K562 (cell line): ENCODE results near the gene CABLES1. TPM values are rescaled to one million over a fixed set of nuclear protein-coding genes. Genes with fewer than 3 reads are reported as not detected.

ENCODE experiments used
- ATAC-seq: fragments of 200-7000 bp; cut with Tn5 transposase; 3 replicates; pipeline ENCODE4 v1.9.1; 2020; ENCODE audit warnings: moderate library complexity
- BruUV-seq: library from RNA; stranded (reverse); fragments of 400-500 nt; replicated peaks from 2 replicates; lab custom pipeline; 2021; lab: Mats Ljungman, UMichigan
- CTCF ChIA-PET: fragments of 300-600 bp; formaldehyde crosslinking; extraction: SDS; loops from one replicate; lab custom pipeline; 2021; ENCODE audit warnings: low intra/inter-chr PET ratio; lab: Yijun Ruan, JAX
- POLR2A ChIA-PET: fragments of 300-600, 350-650 bp; sonication (Branson Sonifier 250); formaldehyde crosslinking; extraction: SDS; loops from one replicate; lab custom pipeline; 2021; ENCODE audit warnings: antibody characterized with exemption, inconsistent platforms; lab: Yijun Ruan, JAX
- DNase-seq, 4 experiments: peaks; one replicate each; pipeline versions ENCODE4 v3.0.0 to v3.0.0-alpha.2; 2011 to 2018; ENCODE audit warnings: low spot score in 3 of 4, mixed read lengths in 3 of 4; ENCODE audit errors: extremely low read depth in 1 of 4
- FAIRE-seq: peaks from 2 replicates; lab custom pipeline; 2011; peaks lifted over from hg19 to GRCh38; lab: Jason Lieb, UNC
- H2AFZ ChIP-seq: 2 replicates; pipeline ENCODE4 v1.6.0; 2011; ENCODE audit warnings: low read depth, low read length, control low read depth, inconsistent platforms
- H3K27ac ChIP-seq: fragments of 200-600 bp; 3 replicates; pipeline ENCODE4 v1.8.0; 2011; ENCODE audit warnings: low read depth, mild to moderate bottlenecking, control low read depth, inconsistent platforms, low read length, moderate library complexity, mixed read lengths; ENCODE audit errors: extremely low read depth
- H3K27me3 ChIP-seq, 2 experiments: fragments of 300-600 bp in 1 of 2; 2 replicates in 1 of 2; 3 replicates in 1 of 2; pipeline versions ENCODE4 v1.6.0 to v1.8.0; 2011; ENCODE audit warnings: inconsistent platforms in 2 of 2, low read length in 2 of 2, mild to moderate bottlenecking in 1 of 2, mixed read lengths in 1 of 2, moderate library complexity in 1 of 2; ENCODE audit not compliant: control insufficient read depth in 2 of 2, insufficient read depth in 2 of 2
- H3K36me3 ChIP-seq: fragments of 300-600 bp; 3 replicates; pipeline ENCODE4 v1.8.0; 2011; ENCODE audit warnings: mild to moderate bottlenecking, low read length, inconsistent platforms; ENCODE audit not compliant: control insufficient read depth, insufficient read depth
- H3K4me1 ChIP-seq, 2 experiments: fragments of 200-600 bp in 1 of 2; replicated peaks in 1 of 2; 2 replicates in 1 of 2; 3 replicates in 1 of 2; pipeline versions ENCODE4 v1.5.1 to v1.8.0; 2011; ENCODE audit warnings: inconsistent platforms in 2 of 2, low read length in 2 of 2, mild to moderate bottlenecking in 1 of 2, mixed read lengths in 1 of 2, moderate library complexity in 1 of 2; ENCODE audit not compliant: control insufficient read depth in 2 of 2, insufficient read depth in 2 of 2
- H3K4me2 ChIP-seq: 2 replicates; pipeline ENCODE4 v1.6.1; 2011; ENCODE audit warnings: low read length, control low read depth, inconsistent platforms, mixed read lengths; ENCODE audit not compliant: insufficient read depth
- H3K4me3 ChIP-seq: fragments of 200-600 bp; sonication (generic), shearing (Covaris generic); 2 replicates; pipeline ENCODE4 v1.5.1; 2016; ENCODE audit warnings: control low read depth, inconsistent platforms
- H3K79me2 ChIP-seq: fragments of 200-600 bp; 3 replicates; pipeline ENCODE4 v1.8.0; 2011; ENCODE audit warnings: low read length, inconsistent platforms; ENCODE audit not compliant: control insufficient read depth, insufficient read depth
- H3K9ac ChIP-seq, 2 experiments: 2 replicates each; pipeline versions ENCODE4 v1.6.0 to v1.6.1; 2011; ENCODE audit warnings: low read depth in 2 of 2, low read length in 2 of 2, control low read depth in 1 of 2, inconsistent platforms in 1 of 2, mild to moderate bottlenecking in 1 of 2, mixed read lengths in 1 of 2; ENCODE audit not compliant: insufficient read depth in 1 of 2
- H3K9me1 ChIP-seq: one replicate; pipeline ENCODE4 v1.6.0; 2011; ENCODE audit warnings: inconsistent platforms, mild to moderate bottlenecking, low read length, moderate library complexity; ENCODE audit not compliant: control insufficient read depth, insufficient read depth
- H3K9me3 ChIP-seq: replicated peaks from 2 replicates; pipeline ENCODE4 v1.5.1; 2011; ENCODE audit warnings: low read depth, low read length, inconsistent platforms; ENCODE audit not compliant: control insufficient read depth, insufficient read depth
- H4K20me1 ChIP-seq: replicated peaks from 2 replicates; pipeline ENCODE4 v1.6.1; 2011; ENCODE audit warnings: low read length, inconsistent platforms, mixed read lengths; ENCODE audit not compliant: control insufficient read depth, insufficient read depth
- CBFA2T3 ChIP-seq: fragments of 450-650 bp; IDR thresholded peaks from 2 replicates; pipeline ENCODE4 v1.6.1; 2017
- DIDO1 ChIP-seq: fragments of 450-650 bp; IDR thresholded peaks from 2 replicates; pipeline ENCODE4 v1.6.1; 2016; ENCODE audit warnings: low read depth, missing biosample characterization, missing genetic modification characterization
- EGR1 ChIP-seq: fragments of 450-650 bp; conservative IDR thresholded peaks from 2 replicates; pipeline ENCODE4 v1.6.1; 2017; ENCODE audit warnings: mild to moderate bottlenecking
- LCOR ChIP-seq: sonication (generic); formaldehyde crosslinking; IDR thresholded peaks from 2 replicates; pipeline ENCODE4 v1.8.0; 2022; ENCODE audit warnings: mild to moderate bottlenecking, missing genetic modification reagents
- SREBF2 ChIP-seq: sonication (generic); formaldehyde crosslinking; IDR thresholded peaks from 2 replicates; pipeline ENCODE4 v1.4.0; 2020; ENCODE audit warnings: mild to moderate bottlenecking, missing genetic modification reagents
- XRCC3 ChIP-seq: fragments of 450-650 bp; IDR thresholded peaks from 2 replicates; pipeline ENCODE4 v1.6.1; 2017; ENCODE audit warnings: mild to moderate bottlenecking, moderate library complexity
- XRCC4 ChIP-seq: IDR thresholded peaks from one replicate; pipeline ENCODE4 v1.6.1; 2011; ENCODE audit not compliant: insufficient read depth, insufficient read length; ENCODE audit errors: extremely low read depth
- WGBS: fragments of 100-300 bp; shearing (Covaris generic); methylation state at CpG from one replicate; pipeline ENCODE4 v1.1.6; 2016; ENCODE audit warnings: low coverage, mixed read lengths; ENCODE audit not compliant: insufficient coverage; ENCODE audit errors: missing lambda C conversion rate; 5-methylcytosine and 5-hydroxymethylcytosine counted together
- in situ Hi-C: fragments of 300-500 bp; cut with MboI; formaldehyde crosslinking; loops from 4 replicates; pipeline ENCODE4 v1.15.0; 2018; ENCODE audit warnings: inconsistent platforms, mixed read lengths
- intact Hi-C: fragments of 100-400 bp; cut with micrococcal nuclease; formaldehyde crosslinking; loops from 2 replicates; pipeline ENCODE4 v1.14.2; 2022
- polyA plus RNA-seq, 8 experiments: library from polyadenylated mRNA; depleted of rRNA in 4 of 8; stranded (reverse) in 5 of 8; unstranded in 3 of 8; fragments of >200 nt; fragmentation: Nextera tagmentation in 2 of 8; fragmentation: Illumina TruSeq in 1 of 8; extraction: Ambion mirVana in 2 of 8; extraction: Trizol in 1 of 8; gene quantifications; 2 replicates each; pipeline versions ENCODE4 v1.2.1 to v1.2.3, GENCODE V29; 2011 to 2014; ENCODE audit warnings: inconsistent platforms in 1 of 8, missing spikeins in 1 of 8
- total RNA-seq, 7 experiments: library from RNA; depleted of rRNA in 6 of 7; stranded (reverse); fragments of >200 nt in 6 of 7; fragmentation: Illumina TruSeq in 2 of 7; extraction: Trizol in 2 of 7; gene quantifications; 2 replicates each; pipeline versions ENCODE4 v1.2.1 to v1.2.3, GENCODE V29; 2011 to 2021; ENCODE audit warnings: low replicate concordance in 1 of 7
- TF ChIP-seq, protein P1 (sequence below): sonication (generic); IDR thresholded peaks from 2 replicates; pipeline ENCODE4 v1.6.1; 2016
- TF ChIP-seq, protein P2 (sequence below), 2 experiments: fragments of 450-650 bp in 1 of 2; IDR thresholded peaks; 2 replicates each; pipeline ENCODE4 v1.6.1; 2011 to 2017; ENCODE audit warnings: low read depth in 2 of 2, antibody characterized with exemption in 1 of 2, borderline replicate concordance in 1 of 2, low read length in 1 of 2, mild to moderate bottlenecking in 1 of 2, mixed read lengths in 1 of 2; ENCODE audit not compliant: control insufficient read depth in 1 of 2

CABLES1 gene
- total and polyA plus RNA-seq, 9 of the 15 experiments (the other 6 are each of a cell fraction or from before 2014, with no cell fraction given), result 0.04 to 0.10 (median 0.06) TPM; not detected in 3

- Histone ChIP-seq H3K27ac (no peak overlapping the region), H3K27me3 (peaks cover 48 to 50% of the 10 kb centered on the region in 2 experiments), H3K9ac (no peak overlapping the region), H2AFZ (no peak overlapping the region), H4K20me1 (no peaks in the 10 kb centered on the region), H3K9me3 (no peaks in the 10 kb centered on the region), H3K4me2 (no peak overlapping the region), H3K4me3 (no peak overlapping the region), H3K4me1 (no peaks in the 10 kb centered on the region; a peak in 1 of 5 replicates), H3K9me1 (peaks cover 3% of the 10 kb centered on the region), H3K79me2 (no peaks in the 10 kb centered on the region), H3K36me3 (no peaks in the 10 kb centered on the region)
- no peak for FAIRE-seq
- ATAC-seq, result no peak
- BruUV-seq, result no TSS peak
- no peak for DNase-seq
- in situ Hi-C loops (no loop called here), intact Hi-C loops (no loop called here)
- TF ChIP-seq LCOR (CRISPR knock-in tag), result no peak
- WGBS, result 2% methylated on average over 7 of the region's 7 CpGs
- POLR2A ChIA-PET, result interaction anchor here (0.6 to 1.2 kb wide), 3 partner anchors 61 to 392 kb away, joined by 3 to 5 read pairs (median 3); no protein-coding TSS in a partner anchor
- CTCF ChIA-PET, result no interaction called here
These were observed 31.7 kb downstream of the CABLES1 start for GRCh38 chr18:23166891-23167541.

- intact Hi-C loops, result no loop called here
- TF ChIP-seq XRCC4, result no peak
- TF ChIP-seq, protein P1, sequence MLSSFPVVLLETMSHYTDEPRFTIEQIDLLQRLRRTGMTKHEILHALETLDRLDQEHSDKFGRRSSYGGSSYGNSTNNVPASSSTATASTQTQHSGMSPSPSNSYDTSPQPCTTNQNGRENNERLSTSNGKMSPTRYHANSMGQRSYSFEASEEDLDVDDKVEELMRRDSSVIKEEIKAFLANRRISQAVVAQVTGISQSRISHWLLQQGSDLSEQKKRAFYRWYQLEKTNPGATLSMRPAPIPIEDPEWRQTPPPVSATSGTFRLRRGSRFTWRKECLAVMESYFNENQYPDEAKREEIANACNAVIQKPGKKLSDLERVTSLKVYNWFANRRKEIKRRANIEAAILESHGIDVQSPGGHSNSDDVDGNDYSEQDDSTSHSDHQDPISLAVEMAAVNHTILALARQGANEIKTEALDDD, result no peak
- no peak for TF ChIP-seq DIDO1
- TF ChIP-seq EGR1, result no peak
- TF ChIP-seq CBFA2T3, result no peak
- no peak for TF ChIP-seq XRCC3
- TF ChIP-seq, protein P2, sequence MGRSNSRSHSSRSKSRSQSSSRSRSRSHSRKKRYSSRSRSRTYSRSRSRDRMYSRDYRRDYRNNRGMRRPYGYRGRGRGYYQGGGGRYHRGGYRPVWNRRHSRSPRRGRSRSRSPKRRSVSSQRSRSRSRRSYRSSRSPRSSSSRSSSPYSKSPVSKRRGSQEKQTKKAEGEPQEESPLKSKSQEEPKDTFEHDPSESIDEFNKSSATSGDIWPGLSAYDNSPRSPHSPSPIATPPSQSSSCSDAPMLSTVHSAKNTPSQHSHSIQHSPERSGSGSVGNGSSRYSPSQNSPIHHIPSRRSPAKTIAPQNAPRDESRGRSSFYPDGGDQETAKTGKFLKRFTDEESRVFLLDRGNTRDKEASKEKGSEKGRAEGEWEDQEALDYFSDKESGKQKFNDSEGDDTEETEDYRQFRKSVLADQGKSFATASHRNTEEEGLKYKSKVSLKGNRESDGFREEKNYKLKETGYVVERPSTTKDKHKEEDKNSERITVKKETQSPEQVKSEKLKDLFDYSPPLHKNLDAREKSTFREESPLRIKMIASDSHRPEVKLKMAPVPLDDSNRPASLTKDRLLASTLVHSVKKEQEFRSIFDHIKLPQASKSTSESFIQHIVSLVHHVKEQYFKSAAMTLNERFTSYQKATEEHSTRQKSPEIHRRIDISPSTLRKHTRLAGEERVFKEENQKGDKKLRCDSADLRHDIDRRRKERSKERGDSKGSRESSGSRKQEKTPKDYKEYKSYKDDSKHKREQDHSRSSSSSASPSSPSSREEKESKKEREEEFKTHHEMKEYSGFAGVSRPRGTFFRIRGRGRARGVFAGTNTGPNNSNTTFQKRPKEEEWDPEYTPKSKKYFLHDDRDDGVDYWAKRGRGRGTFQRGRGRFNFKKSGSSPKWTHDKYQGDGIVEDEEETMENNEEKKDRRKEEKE (IDR thresholded peaks at IDR 0.05; ENCODE audit: borderline replicate concordance in 1 of 2, control insufficient read depth in 1 of 2, low read depth in 2 of 2, low read length in 1 of 2), result no peak
- no peak for TF ChIP-seq SREBF2 (CRISPR knock-in tag)
- TF ChIP-seq, all 486 proteins: peak for 0
- no peaks in the 10 kb centered on the region for H3K9me3 ChIP-seq
- no TSS peak for BruUV-seq
- 9% methylated on average over 7 of the region's 7 CpGs for WGBS
- peak; percentile 14; the same call in 2 of the 3 replicates for ATAC-seq
- H2AFZ ChIP-seq, result peak overlapping the region; percentile 59; the same call in 1 of the 2 replicates
- H3K9me1 ChIP-seq, result peaks cover 3% of the 10 kb centered on the region
- 0 out of 2 replicates have a peak, but pooled peaks cover 3% of the 10 kb centered on the region for H4K20me1 ChIP-seq
- H3K9ac ChIP-seq, result no peak overlapping the region
- no peaks in the 10 kb centered on the region for H3K36me3 ChIP-seq
- FAIRE-seq, result no peak
- ChIA-PET POLR2A (interaction anchor here (0.7 to 1.5 kb wide), 3 partner anchors 13 to 37 kb away, joined by 3 to 5 read pairs (median 4); no protein-coding TSS in a partner anchor), CTCF (no interaction called here)
- no peaks in the 10 kb centered on the region; a peak in 1 of 5 replicates for H3K4me1 ChIP-seq
- no peak for DNase-seq
- no peak overlapping the region for H3K27ac ChIP-seq
- no peak overlapping the region for H3K4me3 ChIP-seq
- no peak overlapping the region for H3K4me2 ChIP-seq
- H3K79me2 ChIP-seq, result no peaks in the 10 kb centered on the region
- in situ Hi-C loops, result no loop called here
- peaks cover 42 to 52% of the 10 kb centered on the region in 2 experiments for H3K27me3 ChIP-seq
These were observed 34.4 kb downstream of the CABLES1 start for GRCh38 chr18:23169673-23170044.
